ENCODE data around the gene FGF21. TPM values are rescaled to one million over a fixed set of nuclear protein-coding genes. Genes with fewer than 3 reads are reported as not detected.

The FGF21 gene
- polyA plus RNA-seq, 1 of the 3 experiments (the other 2 are of a cell fraction): not detected

GRCh38 chr19:48770266-48770665 lies 14.9 kb downstream of the FGF21 start:
- no peak for TF ChIP-seq SIN3A (IDR thresholded peaks at IDR 0.05; ENCODE audit: borderline replicate concordance, low read depth, low read length)
- TF ChIP-seq ZBTB33 (IDR thresholded peaks at IDR 0.05; ENCODE audit: borderline replicate concordance, low read depth): no peak
- TF ChIP-seq REST (IDR thresholded peaks at IDR 0.05; ENCODE audit: low read depth, low read length): no peak
- ChIA-PET CTCF (interaction anchor here (1.0 to 2.0 kb wide), 4 partner anchors 9 to 72 kb away, joined by 4 read pairs; no protein-coding TSS in a partner anchor), POLR2A (interaction anchor here (1.5 kb wide), 1 partner anchor 115 kb away, joined by 6 read pairs; no protein-coding TSS in a partner anchor)
- Histone ChIP-seq H3K4me2 (no peak overlapping the region), H3F3A (replicated peaks; ENCODE audit: insufficient read depth) (no peaks in the 10 kb centered on the region), H3K4me1 (ENCODE audit: control insufficient read depth in 1 of 2, insufficient read depth in 2 of 2, low read depth in 1 of 2, low read length in 1 of 2) (no peaks in the 10 kb centered on the region), H3K27ac (ENCODE audit: low read depth in 2 of 2, low read length in 1 of 2) (no peak overlapping the region), H3K9me2 (no peaks in the 10 kb centered on the region), H2AFZ (ENCODE audit: low read depth) (no peak overlapping the region), H3K79me2 (ENCODE audit: insufficient read depth) (no peaks in the 10 kb centered on the region), H3K36me3 (replicated peaks in 1 of 2; ENCODE audit: control insufficient read depth in 1 of 2, insufficient read depth in 2 of 2, low read length in 1 of 2) (no peaks in the 10 kb centered on the region), H3K27me3 (ENCODE audit: insufficient read depth) (peaks cover 18% of the 10 kb centered on the region), H3K9ac (no peak overlapping the region), H4K20me1 (ENCODE audit: insufficient read depth) (no peaks in the 10 kb centered on the region), H3K4me3 (ENCODE audit: low read depth in 2 of 2, low read length in 1 of 2) (no peak overlapping the region), H3K9me3 (no peaks in the 10 kb centered on the region)
- DNase-seq: no peak
- 74% methylated on average over 7 of the region's 7 CpGs for WGBS (ENCODE audit: low lambda C conversion rate)

GRCh38 chr19:48770734-48771472 lies 15.6 kb downstream of the FGF21 start:
- H3K9me2 ChIP-seq: no peaks in the 10 kb centered on the region
- DNase-seq: no peak
- WGBS (ENCODE audit: low lambda C conversion rate): 73% methylated on average over 20 of the region's 20 CpGs
- no peaks in the 10 kb centered on the region for H3K79me2 ChIP-seq (ENCODE audit: insufficient read depth)
- H3K27me3 ChIP-seq (ENCODE audit: insufficient read depth): peaks cover 11% of the 10 kb centered on the region
- H3K36me3 ChIP-seq (replicated peaks in 1 of 2; ENCODE audit: control insufficient read depth in 1 of 2, insufficient read depth in 2 of 2, low read length in 1 of 2): no peaks in the 10 kb centered on the region
- H4K20me1 ChIP-seq (ENCODE audit: insufficient read depth): no peaks in the 10 kb centered on the region
- H3K4me1 ChIP-seq (ENCODE audit: control insufficient read depth in 1 of 2, insufficient read depth in 2 of 2, low read depth in 1 of 2, low read length in 1 of 2): no peaks in the 10 kb centered on the region
- ChIA-PET POLR2A (interaction anchor here (1.5 kb wide), 1 partner anchor 116 kb away, joined by 6 read pairs; no protein-coding TSS in a partner anchor), CTCF (interaction anchor here (0.9 to 2.0 kb wide), 5 partner anchors 8 to 327 kb away, joined by 4 read pairs; no protein-coding TSS in a partner anchor)
- TF ChIP-seq FOSL2 (IDR thresholded peaks at IDR 0.05; ENCODE audit: borderline replicate concordance, low read depth) (no peak), PBX3 (IDR thresholded peaks at IDR 0.05) (no peak), SIN3A (IDR thresholded peaks at IDR 0.05; ENCODE audit: borderline replicate concordance, low read depth, low read length) (no peak), MAX (IDR thresholded peaks at IDR 0.05; ENCODE audit: low read depth) (no peak), FOXJ3 (CRISPR knock-in tag; IDR thresholded peaks at IDR 0.05) (no peak), USF1 (IDR thresholded peaks at IDR 0.05; ENCODE audit: borderline replicate concordance, low read depth) (no peak), JUND (IDR thresholded peaks at IDR 0.05) (no peak)
- H3K27ac ChIP-seq (ENCODE audit: low read depth in 2 of 2, low read length in 1 of 2): no peak overlapping the region
- H3F3A ChIP-seq (replicated peaks; ENCODE audit: insufficient read depth): no peaks in the 10 kb centered on the region
- H3K9ac ChIP-seq: no peak overlapping the region
- no peak overlapping the region for H3K4me2 ChIP-seq
- H3K4me3 ChIP-seq (ENCODE audit: low read depth in 2 of 2, low read length in 1 of 2): no peak overlapping the region
- no peaks in the 10 kb centered on the region for H3K9me3 ChIP-seq
- no peak overlapping the region for H2AFZ ChIP-seq (ENCODE audit: low read depth)

Measured in SK-N-SH (cell line).